ENCODE measurements around the gene DSCAML1.

DNA sequence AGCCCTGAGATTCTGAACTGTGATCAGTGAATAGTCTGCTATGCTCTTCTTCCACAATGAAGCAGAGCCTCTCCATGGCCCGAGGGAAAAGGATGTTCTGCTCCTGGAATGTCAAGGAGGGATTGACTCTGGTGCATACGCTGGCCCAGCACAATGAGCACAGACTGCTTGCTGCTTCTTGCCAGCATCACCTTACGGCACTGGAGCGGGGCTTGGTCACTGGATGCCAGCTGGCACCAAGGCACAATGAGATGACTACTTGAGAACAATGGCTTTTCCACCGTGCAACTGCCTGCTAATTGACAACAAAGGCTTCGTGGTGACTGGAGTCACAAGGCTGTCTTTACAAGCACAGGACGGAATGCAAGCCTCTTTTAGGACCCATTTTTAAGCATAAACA lies 139.2 kb downstream of the DSCAML1 start:
- TF ChIP-seq POLR2AphosphoS5 (IDR thresholded peaks at IDR 0.05) (no peak), POLR2A (IDR thresholded peaks at IDR 0.05) (no peak)
- TF ChIP-seq, protein P1, sequence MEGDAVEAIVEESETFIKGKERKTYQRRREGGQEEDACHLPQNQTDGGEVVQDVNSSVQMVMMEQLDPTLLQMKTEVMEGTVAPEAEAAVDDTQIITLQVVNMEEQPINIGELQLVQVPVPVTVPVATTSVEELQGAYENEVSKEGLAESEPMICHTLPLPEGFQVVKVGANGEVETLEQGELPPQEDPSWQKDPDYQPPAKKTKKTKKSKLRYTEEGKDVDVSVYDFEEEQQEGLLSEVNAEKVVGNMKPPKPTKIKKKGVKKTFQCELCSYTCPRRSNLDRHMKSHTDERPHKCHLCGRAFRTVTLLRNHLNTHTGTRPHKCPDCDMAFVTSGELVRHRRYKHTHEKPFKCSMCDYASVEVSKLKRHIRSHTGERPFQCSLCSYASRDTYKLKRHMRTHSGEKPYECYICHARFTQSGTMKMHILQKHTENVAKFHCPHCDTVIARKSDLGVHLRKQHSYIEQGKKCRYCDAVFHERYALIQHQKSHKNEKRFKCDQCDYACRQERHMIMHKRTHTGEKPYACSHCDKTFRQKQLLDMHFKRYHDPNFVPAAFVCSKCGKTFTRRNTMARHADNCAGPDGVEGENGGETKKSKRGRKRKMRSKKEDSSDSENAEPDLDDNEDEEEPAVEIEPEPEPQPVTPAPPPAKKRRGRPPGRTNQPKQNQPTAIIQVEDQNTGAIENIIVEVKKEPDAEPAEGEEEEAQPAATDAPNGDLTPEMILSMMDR (IDR thresholded peaks at IDR 0.05) = no peak

Measured in upper lobe of left lung (tissue), 4 donors.